NCI-H82 treated with DMSO at 0.1 percent for 48 hours (cell line): Measurements from ENCODE around the gene RFT1.

Experiments used
- DNase-seq: peaks from one replicate; lab custom pipeline; 2025; ENCODE audit not compliant: unreplicated experiment; lab: John Stamatoyannopoulos, UW

RFT1 gene

GRCh38 chr3:53150247-53151085 is 20.2 kb upstream of the RFT1 start:
- DNase-seq: no peak

GRCh38 chr3:53149699-53150098 is 19.5 kb upstream of the RFT1 start:
- DNase-seq: no peak

GRCh38 chr3:53149006-53149690 is 18.9 kb upstream of the RFT1 start:
- DNase-seq: no peak

GRCh38 chr3:53147903-53148400 is 17.7 kb upstream of the RFT1 start:
- DNase-seq: no peak

GRCh38 chr3:53147151-53147902 is 17.1 kb upstream of the RFT1 start:
- no peak for DNase-seq

- no peak for DNase-seq
Observed at GRCh38 chr3:53146319-53146891, 16.2 kb upstream of the RFT1 start.

GRCh38 chr3:53145713-53146080 is 15.5 kb upstream of the RFT1 start:
- no peak for DNase-seq

GRCh38 chr3:53144862-53145712 is 14.9 kb upstream of the RFT1 start:
- no peak for DNase-seq

- no peak for DNase-seq
Observed at GRCh38 chr3:53144446-53144845, 14.2 kb upstream of the RFT1 start.

GRCh38 chr3:53142986-53143385 is 12.8 kb upstream of the RFT1 start:
- no peak for DNase-seq

GRCh38 chr3:53140847-53141845 is 10.9 kb upstream of the RFT1 start:
- no peak for DNase-seq

GRCh38 chr3:53139906-53140846 is 9.9 kb upstream of the RFT1 start:
- no peak for DNase-seq

GRCh38 chr3:53137835-53138446 is 7.7 kb upstream of the RFT1 start:
- DNase-seq: no peak

GRCh38 chr3:53137221-53137620 is 7.0 kb upstream of the RFT1 start:
- DNase-seq: no peak

- DNase-seq: peak; percentile 3
Observed at GRCh38 chr3:53134631-53135232, 4.5 kb upstream of the RFT1 start.

- DNase-seq: no peak
Observed at GRCh38 chr3:53132347-53132746, 2.1 kb upstream of the RFT1 start.

- DNase-seq: no peak
Observed at GRCh38 chr3:53131096-53131495, 861 bp upstream of the RFT1 start.
